K562 (cell line): Measurements from ENCODE around the gene ADAM8. TPM values are rescaled to one million over a fixed set of nuclear protein-coding genes. Genes with fewer than 3 reads are reported as not detected.

Source experiments
- BACH1 ChIP-seq: fragments of 200-800 bp; sonication (Bioruptor generic); IDR thresholded peaks from 2 replicates; pipeline ENCODE4 v1.6.1; 2016; ENCODE audit warnings: missing genetic modification characterization, missing compliant biosample characterization
- CHD2 ChIP-seq: IDR thresholded peaks from 2 replicates; pipeline ENCODE4 v1.6.1; 2011; ENCODE audit warnings: low read depth, low read length
- ETV1 ChIP-seq: fragments of 450-650 bp; conservative IDR thresholded peaks from 2 replicates; pipeline ENCODE4 v1.6.1; 2016; ENCODE audit warnings: missing genetic modification characterization, control low read depth, low read depth, missing compliant biosample characterization
- FOXP1 ChIP-seq: sonication (generic); formaldehyde crosslinking; IDR thresholded peaks from 2 replicates; pipeline ENCODE4 v1.8.0; 2022; ENCODE audit warnings: mild to moderate bottlenecking, missing genetic modification reagents
- GABPB2 ChIP-seq: fragments of 250-450 bp; sonication (Bioruptor Pico); conservative IDR thresholded peaks from 2 replicates; pipeline ENCODE4 v1.5.1; 2021; ENCODE audit warnings: mild to moderate bottlenecking
- GATA2 ChIP-seq: sonication (generic); formaldehyde crosslinking; IDR thresholded peaks from 2 replicates; pipeline ENCODE4 v1.4.0; 2020; ENCODE audit warnings: mild to moderate bottlenecking, missing genetic modification reagents
- HIVEP1 ChIP-seq: fragments of 250-450 bp; sonication (Bioruptor Pico); IDR thresholded peaks from 2 replicates; pipeline ENCODE4 v1.4.0; 2020; ENCODE audit warnings: mild to moderate bottlenecking
- KAT2B ChIP-seq: IDR thresholded peaks from one replicate; pipeline ENCODE4 v1.6.1; 2012; ENCODE audit warnings: low read depth, mild to moderate bottlenecking, control low read depth, inconsistent platforms, low read length, moderate library complexity
- LEF1 ChIP-seq: fragments of 450-650 bp; IDR thresholded peaks from 2 replicates; pipeline ENCODE4 v1.6.1; 2016; ENCODE audit warnings: mild to moderate bottlenecking
- MBD2 ChIP-seq: sonication (generic); IDR thresholded peaks from 2 replicates; pipeline ENCODE4 v1.6.1; 2016; ENCODE audit warnings: low read depth, borderline replicate concordance
- NKRF ChIP-seq: fragments of 450-650 bp; IDR thresholded peaks from 2 replicates; pipeline ENCODE4 v1.6.1; 2016; ENCODE audit warnings: borderline replicate concordance
- NR2C2 ChIP-seq, 2 experiments: fragments of 200-800 bp in 1 of 2; sonication (Bioruptor generic) in 1 of 2; sonication (generic) in 1 of 2; formaldehyde crosslinking in 1 of 2; IDR thresholded peaks; 2 replicates each; pipeline versions ENCODE4 v1.6.1 to v1.8.0; 2016 to 2022; ENCODE audit warnings: mild to moderate bottlenecking in 1 of 2, missing compliant biosample characterization in 1 of 2, missing genetic modification characterization in 1 of 2, missing genetic modification reagents in 1 of 2
- NRF1 ChIP-seq, 2 experiments: fragments of 450-650 bp; IDR thresholded peaks in 1 of 2; conservative IDR thresholded peaks in 1 of 2; 2 replicates each; pipeline ENCODE4 v1.6.1; 2014; ENCODE audit warnings: mild to moderate bottlenecking in 2 of 2
- STAG1 ChIP-seq: sonication (generic); formaldehyde crosslinking; IDR thresholded peaks from 2 replicates; pipeline ENCODE4 v1.5.0; 2020; ENCODE audit warnings: missing genetic modification reagents, borderline replicate concordance
- TBP ChIP-seq: optimal IDR thresholded peaks from 2 replicates; pipeline ENCODE3; 2011; ENCODE audit warnings: low read depth, low read length, improper control_type of control experiment
- ZBTB7A ChIP-seq: IDR thresholded peaks from 2 replicates; pipeline ENCODE4 v1.6.1; 2011; ENCODE audit warnings: low read depth, mild to moderate bottlenecking, low read length, moderate library complexity, borderline replicate concordance; ENCODE audit not compliant: control insufficient read depth
- ZFP30 ChIP-seq: fragments of 250-450 bp; sonication (Bioruptor Pico); IDR thresholded peaks from 2 replicates; pipeline ENCODE4 v1.8.0; 2022; ENCODE audit warnings: moderate library complexity, mild to moderate bottlenecking, inconsistent platforms, borderline replicate concordance
- ZNF280A ChIP-seq: fragments of 450-650 bp; IDR thresholded peaks from 2 replicates; pipeline ENCODE4 v1.6.1; 2018; ENCODE audit warnings: mild to moderate bottlenecking, low read depth; ENCODE audit not compliant: partially characterized antibody
- ZNF384 ChIP-seq: IDR thresholded peaks from 2 replicates; pipeline ENCODE4 v1.6.1; 2012; ENCODE audit warnings: low read depth, low read length, improper control_type of control experiment
- polyA plus RNA-seq, 8 experiments: library from polyadenylated mRNA; depleted of rRNA in 4 of 8; stranded (reverse) in 5 of 8; unstranded in 3 of 8; fragments of >200 nt; fragmentation: Nextera tagmentation in 2 of 8; fragmentation: Illumina TruSeq in 1 of 8; extraction: Ambion mirVana in 2 of 8; extraction: Trizol in 1 of 8; gene quantifications; 2 replicates each; pipeline versions ENCODE4 v1.2.1 to v1.2.3, GENCODE V29; 2011 to 2014; ENCODE audit warnings: inconsistent platforms in 1 of 8, missing spikeins in 1 of 8
- total RNA-seq, 7 experiments: library from RNA; depleted of rRNA in 6 of 7; stranded (reverse); fragments of >200 nt in 6 of 7; fragmentation: Illumina TruSeq in 2 of 7; extraction: Trizol in 2 of 7; gene quantifications; 2 replicates each; pipeline versions ENCODE4 v1.2.1 to v1.2.3, GENCODE V29; 2011 to 2021; ENCODE audit warnings: low replicate concordance in 1 of 7
- TF ChIP-seq, protein P1 (sequence below): fragments of 250-450 bp; sonication (Bioruptor Pico); IDR thresholded peaks from 2 replicates; pipeline ENCODE4 v1.5.0; 2021

Gene ADAM8
- total and polyA plus RNA-seq, 9 of the 15 experiments (the other 6 are each of a cell fraction or from before 2014, with no cell fraction given), result 0.07 to 7.0 (median 1.1) TPM

DNA sequence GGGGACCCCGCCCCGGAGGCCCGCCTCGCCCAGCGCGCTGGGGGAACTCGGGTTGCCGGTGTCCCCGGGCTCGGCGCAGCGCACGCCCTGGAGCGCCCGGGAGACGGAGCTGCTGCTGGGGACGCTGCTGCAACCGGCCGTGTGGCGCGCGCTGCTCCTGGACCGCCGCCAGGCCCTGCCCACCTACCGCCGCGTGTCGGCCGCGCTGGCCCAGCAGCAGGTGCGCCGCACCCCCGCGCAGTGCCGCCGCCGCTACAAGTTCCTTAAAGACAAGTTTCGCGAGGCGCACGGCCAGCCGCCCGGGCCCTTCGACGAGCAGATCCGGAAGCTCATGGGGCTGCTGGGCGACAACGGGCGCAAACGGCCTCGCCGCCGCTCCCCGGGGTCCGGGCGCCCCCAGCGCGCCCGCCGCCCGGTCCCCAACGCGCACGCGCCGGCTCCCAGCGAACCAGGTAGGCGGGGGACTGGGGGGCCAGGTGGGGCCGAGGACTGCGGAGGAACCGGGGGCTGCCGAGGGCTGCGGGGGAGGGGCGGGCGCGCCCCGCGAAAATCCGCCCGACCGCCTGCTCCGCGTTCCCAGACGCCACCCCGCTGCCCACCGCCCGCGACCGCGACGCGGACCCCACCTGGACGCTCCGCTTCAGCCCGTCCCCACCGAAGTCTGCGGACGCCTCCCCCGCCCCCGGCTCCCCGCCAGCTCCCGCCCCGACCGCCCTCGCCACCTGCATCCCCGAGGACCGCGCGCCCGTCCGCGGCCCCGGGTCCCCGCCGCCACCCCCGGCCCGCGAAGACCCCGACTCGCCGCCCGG is 46.1 kb downstream of the ADAM8 start (continued):
- TF ChIP-seq ETV1 (tag), result no peak
- no peak for TF ChIP-seq HIVEP1 (CRISPR knock-in tag)
- TF ChIP-seq ZFP30, result no peak
- TF ChIP-seq LEF1, result no peak
- TF ChIP-seq FOXP1 (CRISPR knock-in tag), result 0 out of 2 replicates have a peak, but pooled peaks have one; percentile 48
- no peak for TF ChIP-seq KAT2B
- TF ChIP-seq ZBTB7A, result 0 out of 2 replicates have a peak, but pooled peaks have one; percentile 17
- no peak for TF ChIP-seq NKRF
- no peak for TF ChIP-seq MBD2
- TF ChIP-seq GABPB2, result no peak
- TF ChIP-seq BACH1, result no peak
- no peak for TF ChIP-seq CHD2
- TF ChIP-seq STAG1 (CRISPR knock-in tag), result no peak
- no peak for TF ChIP-seq NR2C2 (CRISPR knock-in tag; IDR thresholded peaks at IDR 0.05)
- TF ChIP-seq NR2C2 (tag; IDR thresholded peaks at IDR 0.05), result no peak
- TF ChIP-seq NRF1 (conservative IDR thresholded peaks at IDR 0.05 in 1 of 2, IDR thresholded peaks at IDR 0.05 in 1 of 2), result peak in 1 of 2 experiments; percentile 52; a peak in 2 of 4 replicates
- no peak for TF ChIP-seq GATA2
- TF ChIP-seq ZNF280A, result no peak
- TF ChIP-seq, protein P1, sequence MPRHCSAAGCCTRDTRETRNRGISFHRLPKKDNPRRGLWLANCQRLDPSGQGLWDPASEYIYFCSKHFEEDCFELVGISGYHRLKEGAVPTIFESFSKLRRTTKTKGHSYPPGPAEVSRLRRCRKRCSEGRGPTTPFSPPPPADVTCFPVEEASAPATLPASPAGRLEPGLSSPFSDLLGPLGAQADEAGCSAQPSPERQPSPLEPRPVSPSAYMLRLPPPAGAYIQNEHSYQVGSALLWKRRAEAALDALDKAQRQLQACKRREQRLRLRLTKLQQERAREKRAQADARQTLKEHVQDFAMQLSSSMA (CRISPR knock-in tag), result no peak
- no peak for TF ChIP-seq TBP
- TF ChIP-seq ZNF384, result no peak
